WI38 (cell line): ENCODE data around the gene C6orf141.

Experiments
- H3K4me3 ChIP-seq: 2 replicates; pipeline ENCODE4 v1.5.1; 2011; ENCODE audit warnings: low read depth, mild to moderate bottlenecking, control low read depth, low read length
- TF ChIP-seq, protein P1 (sequence below): IDR thresholded peaks from 2 replicates; pipeline ENCODE4 v1.5.1; 2012; ENCODE audit warnings: low read depth, mild to moderate bottlenecking, control low read depth, low read length

C6orf141 gene

DNA sequence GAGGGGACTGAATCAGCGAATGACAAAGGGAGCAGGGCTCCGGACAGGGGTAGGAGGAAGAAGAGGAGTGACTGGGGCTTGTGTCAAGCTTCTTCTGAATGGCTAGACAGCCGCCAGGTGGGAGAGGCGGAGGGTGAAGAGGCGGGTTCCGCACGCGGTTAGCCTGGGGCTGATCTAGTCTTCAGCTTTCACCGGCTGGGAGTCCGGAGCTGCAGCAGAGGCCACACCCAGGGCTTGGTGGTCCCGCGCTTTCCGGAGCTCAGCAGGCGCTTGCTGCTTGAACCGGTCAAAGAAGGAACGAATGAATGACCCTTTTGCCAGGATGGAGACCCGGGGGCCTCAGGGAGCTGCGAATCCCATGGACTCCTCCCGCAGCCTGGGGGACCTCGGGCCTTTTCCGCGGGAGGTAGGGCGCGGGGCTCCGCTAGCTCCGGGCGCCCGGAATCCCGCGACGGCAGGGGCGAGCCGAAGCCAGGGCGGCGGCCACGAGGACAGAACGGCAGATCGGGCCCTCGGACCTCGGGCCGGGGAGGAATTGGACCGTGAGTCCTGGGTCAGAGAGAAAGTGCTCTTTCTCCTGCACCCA lies at the start of gene C6orf141:
Gene C6orf141 (plus strand): TSS at position 177 of the 586 bp plus-strand sequence. CDS start 125 bp downstream, at position 302.
- TF ChIP-seq, protein P1, sequence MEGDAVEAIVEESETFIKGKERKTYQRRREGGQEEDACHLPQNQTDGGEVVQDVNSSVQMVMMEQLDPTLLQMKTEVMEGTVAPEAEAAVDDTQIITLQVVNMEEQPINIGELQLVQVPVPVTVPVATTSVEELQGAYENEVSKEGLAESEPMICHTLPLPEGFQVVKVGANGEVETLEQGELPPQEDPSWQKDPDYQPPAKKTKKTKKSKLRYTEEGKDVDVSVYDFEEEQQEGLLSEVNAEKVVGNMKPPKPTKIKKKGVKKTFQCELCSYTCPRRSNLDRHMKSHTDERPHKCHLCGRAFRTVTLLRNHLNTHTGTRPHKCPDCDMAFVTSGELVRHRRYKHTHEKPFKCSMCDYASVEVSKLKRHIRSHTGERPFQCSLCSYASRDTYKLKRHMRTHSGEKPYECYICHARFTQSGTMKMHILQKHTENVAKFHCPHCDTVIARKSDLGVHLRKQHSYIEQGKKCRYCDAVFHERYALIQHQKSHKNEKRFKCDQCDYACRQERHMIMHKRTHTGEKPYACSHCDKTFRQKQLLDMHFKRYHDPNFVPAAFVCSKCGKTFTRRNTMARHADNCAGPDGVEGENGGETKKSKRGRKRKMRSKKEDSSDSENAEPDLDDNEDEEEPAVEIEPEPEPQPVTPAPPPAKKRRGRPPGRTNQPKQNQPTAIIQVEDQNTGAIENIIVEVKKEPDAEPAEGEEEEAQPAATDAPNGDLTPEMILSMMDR = no peak
- peak within 1 kb of the TSS; percentile 24 for H3K4me3 ChIP-seq

DNA sequence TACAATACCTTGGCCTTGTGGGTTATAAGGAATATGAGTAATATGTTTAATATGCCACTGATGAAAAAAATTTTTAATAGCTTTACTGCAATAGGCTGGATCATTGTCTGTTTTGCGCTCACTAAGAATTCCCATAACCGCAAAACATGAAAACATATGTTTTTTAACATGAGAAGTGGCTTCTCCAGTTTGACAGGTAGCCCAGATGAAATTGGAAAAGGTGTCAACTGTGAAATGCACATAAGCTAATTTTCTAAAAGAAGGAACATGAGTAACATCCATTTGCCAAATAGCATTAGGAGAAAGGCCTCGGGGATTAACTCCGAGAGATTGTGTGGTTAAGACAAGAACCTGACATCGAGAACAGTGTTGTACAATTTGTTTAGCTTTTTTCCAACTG lies 45.8 kb upstream of the C6orf141 start:
- no peak overlapping the region for H3K4me3 ChIP-seq
- TF ChIP-seq, protein P1 = no peak

DNA sequence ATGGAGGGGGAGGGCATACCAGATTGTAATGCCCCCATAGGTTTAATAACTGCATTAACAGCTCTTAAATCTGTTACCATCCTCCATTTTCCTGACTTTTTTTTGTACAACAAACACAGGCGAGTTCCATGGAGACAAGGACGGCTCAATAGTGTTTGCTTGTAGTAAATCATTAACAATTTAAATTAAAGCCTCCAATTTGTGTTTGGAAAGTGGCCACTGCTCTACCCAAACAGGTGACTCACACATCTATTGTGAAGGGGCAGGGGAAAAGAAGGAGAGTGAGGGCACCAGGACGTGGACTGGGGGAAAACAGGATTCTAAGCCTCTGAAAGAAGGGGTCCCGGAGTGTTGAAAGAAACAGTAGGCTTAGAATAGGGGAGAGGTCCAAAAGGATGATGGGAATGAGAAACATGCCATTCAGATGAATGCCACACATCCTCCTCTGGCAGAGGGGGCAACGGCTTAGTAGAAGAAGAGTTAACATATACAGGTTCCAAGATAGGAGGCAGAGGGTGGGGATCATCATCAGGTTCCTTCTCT lies 43.8 kb upstream of the C6orf141 start:
- H3K4me3 ChIP-seq = no peak overlapping the region
- TF ChIP-seq, protein P1 = no peak

DNA sequence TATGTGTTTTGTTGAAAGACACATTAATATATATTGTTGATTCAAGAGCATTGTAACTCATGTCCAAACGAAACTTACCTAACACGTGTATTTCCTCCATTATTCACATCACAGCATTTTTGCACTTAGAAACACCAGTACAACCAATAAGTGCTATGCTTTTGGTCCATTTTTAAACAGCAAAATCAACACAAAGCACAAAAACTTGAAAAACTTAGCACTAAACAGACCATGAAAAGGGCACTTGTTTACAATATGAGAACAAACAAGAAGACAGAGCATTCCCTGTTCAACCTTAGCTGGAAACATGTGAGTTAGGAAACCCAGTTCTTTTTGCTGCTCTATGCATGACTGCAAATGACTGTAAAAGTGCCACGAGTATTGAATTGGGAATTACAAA lies 41.1 kb upstream of the C6orf141 start:
- TF ChIP-seq, protein P1 = no peak
- no peak overlapping the region for H3K4me3 ChIP-seq

DNA sequence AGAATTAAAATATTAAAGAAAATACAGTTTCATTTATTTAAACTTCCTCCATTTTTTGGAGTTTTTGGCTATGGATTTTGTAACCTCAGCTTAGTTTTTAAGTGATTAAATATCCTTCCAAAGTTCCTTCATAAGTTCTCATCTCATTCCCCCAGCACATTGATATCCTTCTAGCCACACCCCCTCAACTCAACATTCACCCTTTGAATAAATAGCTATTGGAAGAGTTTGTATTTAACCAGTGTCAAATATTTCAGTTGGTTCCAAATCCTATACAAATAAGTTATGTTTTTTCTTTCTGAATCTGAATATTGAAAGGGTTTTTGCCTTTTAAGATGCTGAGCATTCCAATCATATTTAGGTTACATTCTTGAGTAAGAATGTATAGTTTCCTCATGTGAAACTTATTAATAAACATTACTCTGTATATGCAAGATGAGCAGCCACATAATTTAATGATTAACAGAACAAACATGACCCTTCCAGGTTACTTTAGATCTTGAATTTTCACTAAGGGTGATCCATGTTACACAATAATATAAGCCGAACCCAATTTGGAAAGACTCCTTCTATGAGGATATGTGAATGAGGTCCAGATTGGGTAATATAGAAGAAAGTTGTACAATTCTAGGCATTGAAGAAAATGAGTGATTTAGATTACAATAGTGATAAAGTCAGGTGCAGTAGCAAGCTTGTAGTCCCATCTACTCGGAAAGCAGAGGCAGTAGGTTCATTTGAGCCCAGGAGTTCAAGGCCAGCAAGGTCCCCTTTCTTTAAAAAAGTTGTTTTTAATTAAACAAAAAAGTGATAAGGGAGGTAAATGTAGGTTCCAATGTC lies 37.1 kb upstream of the C6orf141 start:
- no peak overlapping the region for H3K4me3 ChIP-seq
- TF ChIP-seq, protein P1 = no peak

DNA sequence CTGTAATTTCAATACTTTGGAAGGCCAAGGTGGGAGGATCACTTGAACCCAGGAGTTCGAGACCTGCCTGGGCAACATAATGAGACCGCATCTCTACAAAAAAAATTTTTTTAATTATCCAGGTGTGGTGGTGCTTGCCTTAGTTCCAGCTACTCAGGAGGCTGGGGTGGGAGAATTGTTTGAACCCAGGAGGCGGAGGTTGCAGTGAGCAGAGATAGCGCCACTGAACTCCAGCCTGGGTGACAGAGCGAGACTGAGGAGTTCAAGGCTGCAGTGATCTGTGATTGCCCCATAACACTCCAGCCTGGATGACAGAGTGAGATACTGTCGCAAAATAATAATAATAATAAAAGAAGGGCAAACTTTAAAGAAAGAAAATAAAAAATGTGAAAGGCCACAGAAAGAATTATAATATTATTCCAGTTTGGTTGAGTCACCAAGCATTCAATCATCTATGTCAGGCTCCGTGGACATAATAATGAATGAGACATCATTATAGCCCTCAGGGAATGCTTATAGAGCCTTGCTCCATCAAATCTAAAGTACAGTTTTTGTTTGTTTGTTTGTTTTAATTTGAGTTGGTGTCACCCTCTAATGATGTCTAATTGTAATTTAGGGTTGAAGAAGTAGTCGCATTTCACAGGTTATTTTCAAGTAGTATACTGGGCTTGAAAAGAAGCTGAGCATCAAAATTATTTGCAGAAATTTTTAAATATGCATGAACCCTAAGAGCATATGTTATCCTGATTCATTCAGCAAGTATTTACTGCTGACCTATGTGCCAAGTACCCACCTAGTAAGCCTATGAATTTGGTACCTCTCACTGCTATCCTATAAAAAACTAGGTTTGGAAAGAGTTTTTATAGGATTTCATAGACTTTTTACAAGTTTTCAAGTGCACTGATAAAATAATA lies 35.6 kb upstream of the C6orf141 start:
- TF ChIP-seq, protein P1 = no peak
- no peak overlapping the region for H3K4me3 ChIP-seq
